Limb (tissue), 2 donors: ENCODE measurements around the gene GCN1.

Experiments used
- DNase-seq, 2 donors: peaks; one replicate each; pipeline ENCODE4 v3.0.0-alpha.2; 2016; ENCODE audit errors: extremely low spot score in 2 of 2

Gene GCN1

DNA sequence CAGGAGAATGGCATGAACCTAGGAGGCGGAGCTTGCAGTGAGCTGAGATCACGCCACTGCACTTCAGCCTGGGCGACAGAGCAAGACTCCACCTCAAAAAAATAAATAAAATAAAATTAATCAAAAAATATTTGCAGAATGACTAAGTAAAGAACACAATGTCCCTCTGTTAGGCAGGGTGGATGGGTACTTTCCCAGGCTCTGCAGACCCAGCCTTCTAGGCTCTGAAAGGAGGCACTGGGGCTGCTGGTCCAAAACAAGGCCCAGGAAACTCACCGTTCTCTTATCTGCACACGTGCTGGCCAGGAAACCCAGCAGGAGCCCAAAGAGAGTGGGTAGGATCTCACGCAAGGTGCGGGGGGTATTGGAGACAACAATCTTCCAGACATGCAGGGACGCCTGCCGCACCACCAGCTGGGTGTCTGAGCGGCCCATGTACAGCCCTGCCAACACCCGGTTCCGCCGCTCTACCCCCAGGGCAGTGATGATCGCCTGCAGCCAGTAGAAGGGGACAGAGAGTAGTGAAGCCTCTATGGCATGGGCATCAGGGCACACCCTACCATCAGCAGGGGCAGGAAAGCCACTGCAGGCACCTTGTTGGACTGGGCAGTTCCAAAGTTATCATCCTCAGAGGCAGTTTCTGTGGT is 52.2 kb downstream of the GCN1 start:
- no peak for DNase-seq

DNA sequence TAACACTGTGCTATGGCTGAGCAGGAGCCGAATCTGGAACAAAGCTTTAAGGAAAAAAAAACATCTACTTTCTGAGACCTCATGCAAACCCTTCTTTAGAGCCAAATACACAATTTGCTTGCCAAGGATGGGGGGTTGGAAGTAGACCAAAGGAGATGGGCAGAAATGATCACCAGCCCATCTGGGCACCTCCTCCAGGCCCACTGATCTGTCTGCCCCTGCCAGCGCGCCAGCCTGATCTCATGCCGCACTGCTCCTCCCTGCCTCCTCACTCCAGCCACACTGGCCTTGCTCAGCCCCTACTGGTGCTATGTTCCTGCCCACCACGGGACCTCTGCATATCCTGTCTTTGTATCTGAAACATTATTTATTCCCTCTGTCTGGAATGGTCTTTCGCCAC is 53.2 kb downstream of the GCN1 start:
- DNase-seq = no peak

DNA sequence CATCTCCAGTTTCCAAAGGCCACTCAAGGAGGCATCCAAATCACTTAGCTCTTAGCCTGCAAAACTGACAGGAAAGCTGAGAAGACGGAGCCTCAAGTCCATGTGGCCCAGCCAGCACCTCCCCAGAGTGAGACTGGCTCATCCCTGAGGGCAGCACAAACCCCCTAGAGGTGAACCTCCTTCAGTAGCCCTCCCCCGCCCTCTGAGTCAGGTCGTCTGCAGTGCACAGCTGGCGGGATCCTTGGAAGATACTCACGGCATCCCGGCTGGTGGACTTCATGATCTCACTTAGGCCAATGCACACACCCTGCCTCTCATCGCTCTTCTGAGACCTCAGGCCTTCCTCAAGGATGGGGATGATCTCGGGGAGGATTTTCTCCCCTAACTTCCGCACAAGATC is 53.9 kb downstream of the GCN1 start:
- DNase-seq = no peak

DNA sequence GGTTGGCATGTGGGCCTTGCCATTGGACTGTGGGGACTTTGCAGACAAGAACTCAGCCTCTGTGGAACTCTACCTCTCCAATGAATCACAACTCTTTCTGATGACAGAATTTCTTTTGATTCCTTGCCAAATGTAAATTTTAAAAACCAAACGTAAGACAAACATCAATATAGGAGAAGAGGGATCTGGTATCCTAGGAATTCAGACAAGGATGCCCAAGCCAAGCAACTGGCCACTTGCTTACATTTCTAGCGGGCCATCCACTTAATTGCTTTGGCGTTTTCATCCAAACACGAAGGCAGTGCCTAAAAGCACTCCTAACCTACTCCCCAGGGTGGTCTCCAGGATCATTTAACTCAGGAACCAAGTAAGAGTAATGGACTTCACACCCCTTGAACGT is 54.6 kb downstream of the GCN1 start:
- no peak for DNase-seq

GRCh38 chr12:120138366-120138765 is 56.1 kb downstream of the GCN1 start:
- DNase-seq = no peak

DNA sequence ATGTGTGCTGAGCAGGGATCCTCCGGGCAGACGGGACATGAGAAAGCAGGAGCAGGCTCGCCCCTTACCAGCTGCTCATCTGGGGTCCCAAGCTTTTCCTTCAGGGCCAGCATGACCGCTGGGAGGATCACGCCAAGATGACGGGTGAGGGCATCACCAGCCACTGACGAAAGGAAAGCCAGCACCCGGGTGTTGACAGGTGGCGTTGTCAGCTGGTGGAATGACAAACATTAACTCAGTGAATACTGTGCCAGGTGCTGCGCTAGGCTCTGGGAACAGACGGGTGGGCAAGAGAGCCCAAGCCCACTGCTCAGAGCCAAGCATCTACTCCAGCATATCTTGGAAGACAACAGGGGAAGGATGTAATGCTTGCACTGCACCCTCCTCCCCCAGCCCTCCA is 56.7 kb downstream of the GCN1 start:
- no peak for DNase-seq

DNA sequence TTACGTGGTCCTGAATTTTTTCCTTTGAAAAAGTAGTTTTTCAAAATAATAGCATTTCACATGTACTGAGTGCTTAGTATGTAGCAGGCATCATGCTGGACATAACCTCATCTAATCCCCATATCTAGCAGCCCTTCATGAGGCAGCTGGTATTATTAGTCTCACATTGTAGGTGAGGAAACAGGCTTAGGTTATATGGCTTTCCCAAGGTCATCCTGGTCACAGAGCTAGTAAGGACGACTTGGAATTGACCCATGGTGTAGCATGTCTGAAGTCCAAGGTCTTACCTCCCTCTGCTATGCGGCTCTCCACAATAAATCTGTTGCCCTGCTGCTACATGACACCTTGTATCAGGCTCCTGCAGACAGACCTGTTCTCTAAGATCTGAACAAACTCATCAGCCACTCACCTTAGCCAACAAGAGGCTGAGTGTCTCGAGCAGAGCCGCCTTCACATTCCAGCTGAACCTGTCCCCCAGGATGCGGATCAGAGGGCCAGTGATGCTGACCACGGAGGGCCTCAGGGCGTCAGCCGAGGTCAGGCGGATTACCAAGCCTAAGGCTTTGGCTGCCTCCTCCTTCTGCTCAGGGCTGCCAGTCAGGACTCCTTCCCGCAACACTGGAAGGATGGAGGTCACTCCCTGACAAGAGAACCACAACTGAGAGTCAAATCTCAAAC is 58.3 kb downstream of the GCN1 start:
- no peak for DNase-seq

DNA sequence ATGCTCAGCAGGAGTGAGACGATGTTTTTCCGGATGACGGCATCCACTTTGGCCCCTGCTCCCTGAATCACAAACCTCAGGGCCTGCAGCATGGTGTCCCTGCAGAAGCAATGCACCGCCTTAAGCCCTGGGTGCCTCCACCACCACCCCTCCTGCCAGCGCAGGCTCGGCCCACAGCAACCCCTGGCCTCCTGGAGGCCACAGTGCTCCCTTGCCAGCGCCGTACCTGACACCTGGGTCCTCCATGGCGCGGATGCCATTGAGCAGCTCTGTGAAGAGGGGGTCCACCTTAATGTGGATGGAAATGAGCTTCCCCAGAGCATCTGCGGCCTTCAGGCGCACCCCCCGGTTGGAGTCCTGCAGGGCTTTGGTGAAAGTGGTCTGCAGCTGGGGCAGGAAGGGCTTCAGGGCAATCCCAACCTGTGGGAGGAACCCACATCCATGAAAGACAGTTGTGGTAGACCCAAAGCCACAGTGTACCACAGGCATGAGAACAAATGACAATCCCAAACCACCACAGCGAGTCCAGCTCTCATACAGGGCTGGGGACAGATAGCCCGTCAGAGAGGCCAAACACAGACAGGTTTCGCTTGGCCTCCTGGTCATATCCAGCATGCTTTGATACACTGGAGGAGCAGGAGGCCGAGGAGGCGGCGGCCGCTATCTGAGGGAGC is 60.1 kb downstream of the GCN1 start:
- no peak for DNase-seq

GRCh38 chr12:120132863-120133385 is 61.6 kb downstream of the GCN1 start:
- DNase-seq = no peak

- no peak for DNase-seq
Measured at GRCh38 chr12:120132054-120132836, 62.3 kb downstream of the GCN1 start.

GRCh38 chr12:120131116-120131515 is 63.4 kb downstream of the GCN1 start:
- no peak for DNase-seq

- DNase-seq = no peak
Measured at GRCh38 chr12:120130011-120130410, 64.5 kb downstream of the GCN1 start.

- DNase-seq = no peak
Measured at GRCh38 chr12:120126635-120127005, 67.9 kb downstream of the GCN1 start.

- DNase-seq = no peak
Measured at GRCh38 chr12:120125792-120126634, 68.5 kb downstream of the GCN1 start.

DNA sequence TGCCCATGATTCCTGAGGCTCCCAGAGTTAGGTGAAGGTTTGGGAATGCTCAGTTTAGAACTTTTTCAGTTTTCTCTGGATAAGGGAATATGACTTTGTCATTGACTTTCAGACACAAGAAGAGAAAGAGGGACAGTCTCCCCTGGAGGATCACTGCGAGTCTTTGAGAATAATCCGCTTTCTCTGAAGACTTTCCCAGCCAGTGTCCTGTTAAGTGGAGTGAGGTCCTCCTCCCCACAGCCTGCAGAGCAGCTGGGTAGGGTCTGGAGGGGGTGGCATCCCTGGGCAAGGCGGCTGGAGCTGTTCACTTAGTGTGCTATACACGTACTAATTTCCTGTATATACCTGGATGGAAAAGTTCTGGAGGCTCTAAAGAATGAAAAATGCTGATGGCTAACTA is 69.5 kb downstream of the GCN1 start:
- no peak for DNase-seq

- no peak for DNase-seq
Measured at GRCh38 chr12:120121766-120122293, 72.7 kb downstream of the GCN1 start.

DNA sequence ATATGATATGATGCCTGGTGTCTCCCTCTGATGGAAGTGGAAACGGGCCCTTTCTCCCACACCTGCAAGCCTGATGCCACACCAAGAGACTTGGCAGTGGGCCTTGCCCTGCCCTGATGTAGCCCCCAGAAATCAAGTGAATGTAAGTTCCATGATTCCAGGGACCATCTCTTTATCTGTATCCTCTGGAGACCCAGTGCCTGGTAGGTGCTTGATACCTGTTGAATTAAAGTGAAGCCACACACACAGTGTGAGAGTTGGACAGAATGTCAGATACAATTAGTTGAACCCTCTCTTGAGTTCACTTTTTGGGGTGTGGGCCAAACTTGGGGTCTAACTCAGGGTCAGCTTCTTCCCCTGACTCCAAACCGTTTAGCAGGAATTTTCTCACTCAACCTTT is 73.2 kb downstream of the GCN1 start:
- DNase-seq = no peak

DNA sequence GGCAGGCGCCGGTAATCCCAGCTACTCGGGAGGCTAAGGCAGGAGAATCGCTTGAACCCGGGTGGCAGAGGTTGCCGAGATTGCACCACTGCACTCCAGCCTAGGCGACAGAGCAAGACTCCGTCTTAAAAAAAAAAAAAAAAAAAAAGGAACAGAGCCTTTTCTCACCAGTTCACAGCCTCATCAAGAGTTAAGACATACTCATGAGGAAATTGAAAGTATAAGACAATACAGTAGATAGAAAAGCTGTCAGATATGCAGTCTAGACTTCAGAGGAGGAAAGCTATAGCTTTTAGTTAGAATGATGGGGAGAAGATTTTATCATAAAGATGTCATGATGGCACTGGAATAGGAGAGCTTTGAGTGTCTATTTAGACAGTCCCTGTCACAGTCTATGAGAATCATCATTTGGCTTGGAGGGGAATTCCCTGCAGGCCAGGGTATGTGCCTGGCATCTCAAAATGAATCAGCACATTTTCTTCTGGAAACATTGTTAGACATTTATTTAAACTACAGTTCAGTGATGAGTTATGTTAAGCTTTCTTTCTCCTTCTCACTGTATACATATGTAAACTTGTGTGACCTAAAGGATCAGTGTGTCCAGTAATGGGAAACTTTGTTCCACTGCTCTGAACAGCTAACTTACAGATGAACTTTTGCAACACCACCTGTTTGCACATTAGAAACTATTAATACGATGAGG is 75.1 kb downstream of the GCN1 start:
- no peak for DNase-seq

GRCh38 chr12:120118321-120119061 is 76.0 kb downstream of the GCN1 start:
- no peak for DNase-seq

DNA sequence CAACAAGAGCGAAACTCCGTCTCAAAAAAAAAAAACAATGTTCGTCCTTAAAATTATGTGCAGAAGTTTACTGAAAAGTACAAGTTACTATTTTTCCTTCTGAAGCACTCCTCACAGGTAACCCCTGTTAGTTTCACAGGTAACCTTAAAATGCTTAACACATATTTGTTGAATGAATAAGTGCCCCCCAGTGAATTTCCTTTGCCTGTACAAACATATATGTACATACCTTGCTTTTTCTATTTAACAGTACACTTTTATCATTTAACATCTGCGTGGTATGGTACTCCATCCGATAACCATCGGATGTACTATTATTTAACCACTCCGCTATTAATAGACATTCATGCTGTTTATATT is 76.6 kb downstream of the GCN1 start:
- no peak for DNase-seq
